GM19397 (cell line): ENCODE measurements around the gene RNF144B.
"Not testable (repeated sequence)": the region's sequence is repeated elsewhere in the genome, so short reads cannot be mapped to it uniquely, and the experiment has no call there.

Experiments used
- ATAC-seq: cut with Tn5 transposase; IDR thresholded peaks from one replicate; pipeline ENCODE4 v1.9.1; 2021; ENCODE audit warnings: mild to moderate bottlenecking, moderate library complexity; ENCODE audit not compliant: unreplicated experiment

Gene RNF144B

DNA sequence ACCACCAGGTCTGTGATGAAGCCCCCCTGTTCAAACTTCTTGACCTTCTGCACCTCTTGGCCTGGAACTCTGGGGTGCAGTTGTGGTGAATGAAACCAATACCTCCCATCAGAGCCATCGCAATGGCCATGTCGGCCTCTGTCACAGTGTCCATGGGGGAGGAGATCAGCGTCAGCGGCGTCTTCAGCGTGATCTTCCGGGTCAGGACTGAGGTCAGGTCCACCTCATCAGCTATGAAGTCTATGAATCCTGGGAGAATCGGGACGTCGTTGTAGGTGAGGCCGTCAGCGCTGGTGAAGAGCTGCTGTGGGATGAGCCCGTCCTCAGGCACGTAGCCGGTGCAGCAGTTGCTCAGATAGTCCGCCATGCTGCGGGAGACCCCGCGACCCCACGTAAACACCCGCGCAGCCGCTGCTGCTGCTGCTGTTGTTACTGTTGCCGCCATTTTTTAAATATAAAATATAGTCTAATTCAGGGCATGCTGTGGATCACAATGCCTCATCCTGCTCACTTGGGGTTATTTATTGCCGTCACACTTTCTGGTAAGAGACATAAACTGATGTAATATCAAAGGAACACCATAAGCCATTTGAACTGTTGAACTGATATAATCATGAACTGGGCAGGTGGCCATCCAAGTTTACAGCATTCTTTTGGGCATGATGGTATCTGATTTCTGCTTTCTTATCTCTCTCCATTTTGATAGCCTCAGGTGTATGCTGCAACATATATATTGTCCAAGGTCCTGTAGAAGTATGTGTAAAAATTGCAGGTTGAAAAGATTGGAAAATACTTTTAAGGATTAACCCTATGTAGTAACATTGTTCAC is 18.7 kb upstream of the RNF144B start:
- ATAC-seq, result no peak

DNA sequence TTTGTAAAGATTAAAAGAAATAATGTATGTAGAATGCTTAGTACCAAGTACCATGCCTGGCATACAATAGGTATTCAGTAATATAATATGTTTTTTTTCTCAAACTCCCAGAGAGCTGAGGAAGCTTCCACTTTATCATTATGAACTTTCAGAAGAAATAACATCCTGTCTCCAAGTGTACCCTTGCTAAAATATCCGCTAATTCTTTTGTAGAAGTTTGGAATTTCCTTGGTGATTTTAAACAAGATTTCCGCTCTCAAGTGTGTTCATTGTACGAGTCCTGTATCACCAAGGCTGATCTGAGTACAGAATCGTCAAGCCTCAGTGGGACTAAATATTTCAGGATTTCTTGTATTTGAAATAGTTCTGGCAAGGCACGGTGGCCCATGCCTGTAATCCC is 16.1 kb upstream of the RNF144B start:
- no peak for ATAC-seq

GRCh38 chr6:18371656-18372055 is 15.5 kb upstream of the RNF144B start:
- ATAC-seq, result no peak

DNA sequence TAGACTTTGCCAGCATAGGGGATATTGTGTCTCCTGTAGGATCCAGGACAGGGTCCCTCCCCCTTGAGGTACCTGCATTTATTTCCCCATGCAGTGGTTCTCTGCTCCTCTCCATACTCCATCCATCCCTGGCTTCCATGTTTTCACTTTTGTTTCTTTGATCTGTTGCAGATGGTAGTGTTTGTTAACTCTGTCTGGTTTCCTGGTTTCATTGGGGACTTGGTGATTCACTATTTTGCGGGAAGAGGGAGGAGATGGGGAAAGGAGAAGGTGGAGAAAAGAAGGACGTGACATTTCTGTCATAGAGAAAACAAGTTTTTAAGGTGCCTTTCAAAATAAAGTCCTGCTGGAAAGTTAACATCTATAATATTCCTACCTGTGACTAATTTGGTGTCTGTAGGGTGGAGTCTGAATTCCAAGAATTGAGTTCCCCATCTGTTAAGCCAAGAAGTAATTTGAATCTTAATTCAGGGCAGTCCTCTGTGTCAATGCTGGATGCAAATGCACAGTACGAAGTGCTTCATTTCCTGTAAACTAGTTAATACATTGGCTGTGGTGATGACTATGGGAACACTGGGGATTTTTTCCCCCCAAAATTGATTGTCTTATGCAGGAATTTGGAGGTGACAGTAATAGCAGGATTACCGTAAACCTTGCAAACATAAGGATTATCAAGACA is 6.9 kb upstream of the RNF144B start:
- ATAC-seq, result no peak

GRCh38 chr6:18380851-18381250 is 6.3 kb upstream of the RNF144B start:
- no peak for ATAC-seq

- ATAC-seq, result no peak
Measured at GRCh38 chr6:18383441-18383840, 3.7 kb upstream of the RNF144B start.

- ATAC-seq, result no peak
Measured at GRCh38 chr6:18384621-18385020, 2.5 kb upstream of the RNF144B start.

GRCh38 chr6:18386298-18386976 is 713 bp upstream of the RNF144B start:
- no peak for ATAC-seq

GRCh38 chr6:18388271-18388670 is 1.1 kb downstream of the RNF144B start:
- no peak for ATAC-seq

- ATAC-seq, result no peak
Measured at GRCh38 chr6:18388942-18389341, 1.8 kb downstream of the RNF144B start.

- no peak for ATAC-seq
Measured at GRCh38 chr6:18389479-18389878, 2.3 kb downstream of the RNF144B start.

DNA sequence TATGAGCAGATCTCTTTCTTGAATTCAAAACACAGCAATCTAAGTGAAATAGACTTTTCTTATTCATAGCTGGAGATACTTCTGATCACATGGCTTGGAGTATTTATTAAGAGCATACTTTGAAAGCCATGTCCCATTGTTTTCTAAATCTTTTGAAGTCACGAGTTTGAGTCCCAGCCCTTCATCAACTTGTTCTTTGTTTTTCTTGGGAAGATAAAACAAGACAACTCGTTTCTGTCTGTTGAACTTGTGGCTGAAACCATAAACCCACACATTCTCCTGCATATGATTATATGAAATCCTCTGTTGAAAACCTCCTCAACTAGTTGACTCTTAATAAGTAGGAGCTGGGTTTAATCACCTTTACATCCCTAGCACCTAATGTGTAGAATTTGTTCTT is 3.3 kb downstream of the RNF144B start:
- ATAC-seq, result no peak

DNA sequence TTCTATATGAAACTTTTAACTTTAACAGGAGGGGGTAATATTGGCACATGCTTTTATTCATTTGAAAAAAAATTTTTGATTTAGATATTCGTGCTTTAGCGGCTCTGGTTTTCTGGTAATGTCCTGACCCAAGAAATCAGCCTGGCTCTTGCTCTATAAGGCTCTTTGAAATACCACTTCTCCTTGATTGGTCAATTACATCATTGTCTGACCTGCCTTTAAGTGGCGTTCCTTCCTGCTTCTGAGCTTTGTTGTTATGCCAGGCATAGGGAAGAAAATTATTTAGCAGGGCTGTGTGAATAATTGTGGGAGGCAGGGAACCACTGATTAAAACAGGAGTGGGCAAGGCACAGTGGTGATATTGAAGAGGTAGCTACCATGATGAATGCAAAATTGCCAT is 3.9 kb downstream of the RNF144B start:
- no peak for ATAC-seq

DNA sequence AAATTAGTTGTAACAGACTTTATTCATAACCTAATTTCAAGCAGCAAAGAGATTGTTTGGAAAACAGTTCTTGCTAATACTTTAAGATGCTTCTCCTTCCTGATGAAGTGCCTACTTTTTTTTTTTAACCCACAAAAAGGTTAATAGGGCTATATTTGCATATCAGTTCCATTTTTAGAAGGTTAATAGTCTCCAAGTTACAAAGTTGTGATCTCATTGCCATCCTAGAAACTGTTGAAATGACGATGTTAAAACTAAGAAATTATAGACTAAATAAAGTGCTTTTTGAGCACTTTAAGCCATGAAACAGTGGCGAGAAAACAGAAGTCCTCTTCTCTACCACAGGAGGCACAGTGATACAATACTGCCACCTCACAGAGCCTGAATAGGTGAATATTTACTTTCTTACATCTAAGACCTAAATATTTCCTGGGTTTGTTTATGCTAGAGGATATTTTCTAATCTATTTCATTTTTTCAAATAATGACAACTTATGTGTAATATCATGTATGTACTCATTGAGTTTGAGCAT is 5.3 kb downstream of the RNF144B start:
- no peak for ATAC-seq

- no peak for ATAC-seq
Measured at GRCh38 chr6:18393698-18394097, 6.5 kb downstream of the RNF144B start.

DNA sequence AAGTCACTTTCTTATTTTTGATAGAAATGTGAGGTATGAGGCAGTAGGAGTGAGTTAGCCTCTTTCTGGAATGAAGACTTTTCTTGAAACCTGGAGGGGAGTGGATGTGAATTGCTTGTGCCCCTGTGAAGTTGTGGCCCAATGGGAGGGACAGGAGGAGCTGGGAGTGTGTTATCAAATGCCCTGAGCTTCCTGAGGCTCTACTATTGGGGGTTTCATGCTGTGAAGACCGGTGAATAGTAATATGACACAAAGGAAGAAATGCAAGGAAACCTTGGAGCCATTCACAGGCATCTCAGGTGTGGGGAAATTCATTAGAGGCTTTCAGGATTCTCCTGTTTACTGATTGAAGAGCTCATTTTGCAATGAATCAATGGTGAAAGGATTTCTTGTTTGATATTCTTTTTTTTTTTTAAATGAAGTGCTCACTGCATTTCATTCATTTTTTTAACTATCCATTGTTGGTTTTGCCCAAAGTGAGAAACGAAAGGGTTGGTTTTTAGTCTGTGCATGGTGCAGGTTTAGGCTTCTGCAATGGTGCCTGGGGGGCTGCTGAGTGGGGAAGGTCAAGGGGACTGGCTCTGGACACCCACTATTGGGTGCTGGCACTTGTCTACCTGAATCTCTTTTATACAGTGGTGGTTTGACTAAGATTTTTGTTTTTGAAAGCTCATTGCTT is 8.2 kb downstream of the RNF144B start:
- ATAC-seq, result no peak

- ATAC-seq, result no peak
Measured at GRCh38 chr6:18395856-18396197, 8.7 kb downstream of the RNF144B start.

- no peak for ATAC-seq
Measured at GRCh38 chr6:18397701-18398100, 10.6 kb downstream of the RNF144B start.

DNA sequence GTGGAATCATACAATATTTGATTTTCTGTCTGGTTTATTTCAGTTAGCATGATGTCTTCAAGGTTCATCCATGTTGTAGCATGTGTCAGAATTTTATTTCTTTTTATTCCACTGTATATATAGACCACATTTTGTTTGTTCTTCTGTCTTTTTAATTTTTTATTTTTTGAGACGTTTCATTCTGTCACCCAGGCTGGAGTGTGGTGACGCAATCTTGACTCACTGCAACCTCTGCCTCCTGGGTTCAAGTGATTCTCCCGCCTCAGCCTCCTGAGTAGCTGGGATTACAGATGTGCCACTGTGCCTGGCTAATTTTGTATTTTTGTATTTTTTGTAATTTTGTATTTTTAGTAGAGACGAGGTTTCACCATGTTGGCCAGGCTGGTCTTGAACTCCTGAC is 11.1 kb downstream of the RNF144B start:
- not testable (repeated sequence) for ATAC-seq

- peak; percentile 82 for ATAC-seq
Measured at GRCh38 chr6:18400831-18401446, 13.8 kb downstream of the RNF144B start.

GRCh38 chr6:18404965-18405364 is 17.8 kb downstream of the RNF144B start:
- not testable (repeated sequence) for ATAC-seq
